RWPE2 (cell line): ENCODE measurements around the gene LRRTM4.

Experiments used
- ATAC-seq: fragments of 200-7000 bp; cut with Tn5 transposase; 3 replicates; pipeline ENCODE4 v1.9.1; 2021; ENCODE audit warnings: low read depth
- DNase-seq: peaks from one replicate; pipeline ENCODE4 v3.0.0-alpha.2; 2020; ENCODE audit warnings: low spot score
- H3K27ac ChIP-seq: fragments of 450-650 bp; 2 replicates; pipeline ENCODE4 v1.5.1; 2017; ENCODE audit warnings: mild to moderate bottlenecking; ENCODE audit not compliant: poor library complexity, severe bottlenecking
- H3K27me3 ChIP-seq: fragments of 250-450 bp; sonication (Bioruptor Pico); 2 replicates; pipeline ENCODE4 v1.5.1; 2021; ENCODE audit warnings: mild to moderate bottlenecking, moderate library complexity; ENCODE audit not compliant: insufficient read depth, poor library complexity, severe bottlenecking
- H3K36me3 ChIP-seq: fragments of 250-450 bp; sonication (Bioruptor Pico); 2 replicates; pipeline ENCODE4 v1.5.1; 2020; ENCODE audit warnings: low read depth, mild to moderate bottlenecking, moderate library complexity
- H3K4me1 ChIP-seq: fragments of 250-450 bp; sonication (Bioruptor Pico); 2 replicates; pipeline ENCODE4 v1.5.1; 2021; ENCODE audit warnings: mild to moderate bottlenecking, moderate library complexity; ENCODE audit not compliant: insufficient read depth, poor library complexity, severe bottlenecking
- H3K4me3 ChIP-seq: fragments of 250-450 bp; sonication (Bioruptor Pico); 2 replicates; pipeline ENCODE4 v1.5.1; 2021; ENCODE audit warnings: mild to moderate bottlenecking, moderate library complexity; ENCODE audit not compliant: severe bottlenecking
- H3K9me3 ChIP-seq: fragments of 250-450 bp; sonication (Bioruptor Pico); 2 replicates; pipeline ENCODE4 v1.5.1; 2021; ENCODE audit warnings: mild to moderate bottlenecking, moderate library complexity; ENCODE audit not compliant: severe bottlenecking
- TF ChIP-seq, protein P1 (sequence below): fragments of 450-650 bp; IDR thresholded peaks from one replicate; pipeline ENCODE4 v1.5.1; 2017; ENCODE audit warnings: mild to moderate bottlenecking, moderate library complexity; ENCODE audit not compliant: poor library complexity, severe bottlenecking

Gene LRRTM4

GRCh38 chr2:77016443-77017354 lies 505.5 kb downstream of the LRRTM4 start:
- no peaks in the 10 kb centered on the region for H3K27me3 ChIP-seq
- no peaks in the 10 kb centered on the region for H3K4me1 ChIP-seq
- ATAC-seq: no peak
- no peaks in the 10 kb centered on the region for H3K36me3 ChIP-seq
- no peak overlapping the region for H3K4me3 ChIP-seq
- TF ChIP-seq, protein P1, sequence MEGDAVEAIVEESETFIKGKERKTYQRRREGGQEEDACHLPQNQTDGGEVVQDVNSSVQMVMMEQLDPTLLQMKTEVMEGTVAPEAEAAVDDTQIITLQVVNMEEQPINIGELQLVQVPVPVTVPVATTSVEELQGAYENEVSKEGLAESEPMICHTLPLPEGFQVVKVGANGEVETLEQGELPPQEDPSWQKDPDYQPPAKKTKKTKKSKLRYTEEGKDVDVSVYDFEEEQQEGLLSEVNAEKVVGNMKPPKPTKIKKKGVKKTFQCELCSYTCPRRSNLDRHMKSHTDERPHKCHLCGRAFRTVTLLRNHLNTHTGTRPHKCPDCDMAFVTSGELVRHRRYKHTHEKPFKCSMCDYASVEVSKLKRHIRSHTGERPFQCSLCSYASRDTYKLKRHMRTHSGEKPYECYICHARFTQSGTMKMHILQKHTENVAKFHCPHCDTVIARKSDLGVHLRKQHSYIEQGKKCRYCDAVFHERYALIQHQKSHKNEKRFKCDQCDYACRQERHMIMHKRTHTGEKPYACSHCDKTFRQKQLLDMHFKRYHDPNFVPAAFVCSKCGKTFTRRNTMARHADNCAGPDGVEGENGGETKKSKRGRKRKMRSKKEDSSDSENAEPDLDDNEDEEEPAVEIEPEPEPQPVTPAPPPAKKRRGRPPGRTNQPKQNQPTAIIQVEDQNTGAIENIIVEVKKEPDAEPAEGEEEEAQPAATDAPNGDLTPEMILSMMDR: no peak
- no peak overlapping the region for H3K27ac ChIP-seq
- no peaks in the 10 kb centered on the region for H3K9me3 ChIP-seq
- no peak for DNase-seq

GRCh38 chr2:77013953-77014352 lies 508.2 kb downstream of the LRRTM4 start:
- Histone ChIP-seq H3K9me3 (no peaks in the 10 kb centered on the region), H3K27ac (no peak overlapping the region), H3K27me3 (no peaks in the 10 kb centered on the region), H3K4me3 (no peak overlapping the region), H3K36me3 (no peaks in the 10 kb centered on the region), H3K4me1 (no peaks in the 10 kb centered on the region)
- TF ChIP-seq, protein P1: no peak
- no peak for ATAC-seq
- DNase-seq: no peak

- no peak for ATAC-seq
- Histone ChIP-seq H3K9me3 (no peaks in the 10 kb centered on the region), H3K27ac (no peak overlapping the region), H3K27me3 (no peaks in the 10 kb centered on the region), H3K4me3 (no peak overlapping the region), H3K36me3 (no peaks in the 10 kb centered on the region), H3K4me1 (no peaks in the 10 kb centered on the region)
- TF ChIP-seq, protein P1: no peak
- no peak for DNase-seq
Observed at GRCh38 chr2:77013457-77013856, 508.7 kb downstream of the LRRTM4 start.

DNA sequence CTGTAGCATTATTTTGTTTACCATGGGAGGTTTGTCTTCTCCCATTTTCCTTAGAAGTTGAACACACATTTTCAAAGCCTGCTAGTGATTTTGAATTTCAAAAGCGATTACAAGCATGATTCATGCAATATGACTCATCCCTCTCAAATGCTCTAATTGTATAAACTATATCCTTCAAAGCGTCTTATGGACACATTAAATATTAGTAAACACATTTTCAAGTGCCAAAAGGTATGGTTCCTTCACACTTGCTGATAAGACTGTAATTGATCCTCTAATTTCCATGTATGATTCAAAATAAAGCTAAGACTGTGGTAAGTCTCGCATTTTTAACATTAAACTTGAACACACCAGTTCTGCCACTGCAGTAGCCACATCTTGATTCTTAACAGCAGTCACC lies 512.9 kb downstream of the LRRTM4 start:
- ATAC-seq: peak; percentile 67; the same call in 2 of the 3 replicates

More for the DNA sequence above, 512.9 kb downstream of the LRRTM4 start:
- TF ChIP-seq, protein P1: no peak
- no peaks in the 10 kb centered on the region for H3K27me3 ChIP-seq
- H3K36me3 ChIP-seq: no peaks in the 10 kb centered on the region
- no peaks in the 10 kb centered on the region for H3K9me3 ChIP-seq
- H3K27ac ChIP-seq: no peak overlapping the region
- DNase-seq: no peak
- H3K4me1 ChIP-seq: peaks cover 6% of the 10 kb centered on the region
- no peak overlapping the region for H3K4me3 ChIP-seq
